OCI-LY7 (cell line): ENCODE data around the gene TLE3.

Experiments
- CTCF ChIP-seq: fragments of 200-600 bp; sonication (generic); conservative IDR thresholded peaks from 2 replicates; pipeline ENCODE4 v1.5.1; 2014; ENCODE audit warnings: mild to moderate bottlenecking, antibody characterized with exemption, low read length, moderate library complexity, mixed read lengths
- EZH2phosphoT487 ChIP-seq: fragments of 200-600 bp; sonication (generic); IDR thresholded peaks from 2 replicates; pipeline ENCODE4 v1.6.1; 2018; ENCODE audit warnings: low read depth, borderline replicate concordance, mild to moderate bottlenecking, mixed run types, antibody characterized with exemption, low read length, moderate library complexity, mixed read lengths

GRCh38 chr15:70043590-70043989 lies 54.1 kb downstream of the TLE3 start:
- TF ChIP-seq CTCF: no peak
- no peak for TF ChIP-seq EZH2phosphoT487
